ENCODE results near the gene SLC36A3.
"Not testable (repeated sequence)": the region's sequence is repeated elsewhere in the genome, so short reads cannot be mapped to it uniquely, and the experiment has no call there.

SLC36A3 gene

GRCh38 chr5:151235239-151235571, 68.4 kb downstream of the SLC36A3 start:
- not testable (repeated sequence) for DNase-seq

DNA sequence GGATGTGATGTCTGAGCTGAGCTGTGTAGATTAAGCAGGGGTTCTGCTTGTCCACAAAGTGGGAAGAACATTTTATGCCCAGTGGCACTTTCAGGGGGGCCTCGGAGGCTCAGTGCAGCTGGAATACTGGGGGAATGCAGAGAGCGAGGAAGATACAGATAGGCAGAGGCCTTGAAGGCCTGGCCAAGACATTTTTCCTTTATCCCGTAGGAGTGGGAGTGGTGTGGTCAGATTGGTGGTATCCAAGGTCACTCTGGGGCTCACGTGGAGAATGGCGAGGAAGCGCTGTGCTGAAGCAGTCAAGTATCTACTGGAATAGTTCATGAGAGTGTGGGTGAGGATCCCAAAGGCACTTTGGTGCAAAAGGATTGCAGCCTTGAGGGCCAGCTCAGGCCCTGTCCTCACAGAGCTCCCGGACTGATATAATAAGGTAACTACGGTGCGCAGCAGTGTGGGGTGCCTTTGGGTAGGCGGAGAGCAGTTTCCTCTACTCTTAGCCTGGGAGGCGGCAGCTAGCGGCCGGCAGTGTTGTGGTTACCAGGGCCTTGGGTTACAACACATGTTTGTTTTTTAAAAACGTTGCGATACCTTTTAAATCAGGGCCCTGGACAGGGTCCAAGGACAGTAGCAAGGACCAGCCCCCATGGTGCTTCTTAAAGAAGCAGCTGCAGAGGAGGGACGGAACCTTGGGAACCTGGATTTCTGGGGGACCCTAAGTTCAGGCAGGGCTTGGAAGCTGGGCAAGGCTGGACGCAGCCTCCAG, 68.9 kb downstream of the SLC36A3 start:
- DNase-seq = no peak

DNA sequence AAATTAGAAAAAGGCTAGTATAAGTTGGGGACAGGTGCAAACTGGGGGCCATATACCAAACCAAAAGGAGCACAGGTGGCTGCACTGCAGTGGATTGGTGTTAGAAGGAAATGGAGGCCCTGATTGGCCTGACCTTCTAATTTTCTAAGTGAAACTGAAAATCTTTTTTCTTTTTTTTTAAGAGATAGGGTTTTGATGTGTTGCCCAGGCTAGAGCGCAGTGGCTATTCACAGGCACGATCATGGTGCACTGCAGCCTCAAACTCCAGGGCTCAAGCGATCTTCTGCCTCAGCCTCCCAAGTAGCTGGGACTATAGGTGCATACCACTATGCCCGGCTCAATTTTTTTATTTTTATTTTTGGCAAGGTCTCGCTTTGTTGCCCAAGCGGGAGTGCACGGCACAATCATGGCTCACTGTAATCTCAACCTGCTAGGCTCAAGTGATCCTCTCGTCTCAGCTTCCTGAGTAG, 69.9 kb downstream of the SLC36A3 start:
- DNase-seq = no peak

- no peak for DNase-seq
These were observed 72.2 kb downstream of the SLC36A3 start for GRCh38 chr5:151231359-151231758.

- DNase-seq = no peak
These were observed 73.4 kb downstream of the SLC36A3 start for GRCh38 chr5:151230048-151230680.

GRCh38 chr5:151228986-151229385, 74.6 kb downstream of the SLC36A3 start:
- no peak for DNase-seq

DNA sequence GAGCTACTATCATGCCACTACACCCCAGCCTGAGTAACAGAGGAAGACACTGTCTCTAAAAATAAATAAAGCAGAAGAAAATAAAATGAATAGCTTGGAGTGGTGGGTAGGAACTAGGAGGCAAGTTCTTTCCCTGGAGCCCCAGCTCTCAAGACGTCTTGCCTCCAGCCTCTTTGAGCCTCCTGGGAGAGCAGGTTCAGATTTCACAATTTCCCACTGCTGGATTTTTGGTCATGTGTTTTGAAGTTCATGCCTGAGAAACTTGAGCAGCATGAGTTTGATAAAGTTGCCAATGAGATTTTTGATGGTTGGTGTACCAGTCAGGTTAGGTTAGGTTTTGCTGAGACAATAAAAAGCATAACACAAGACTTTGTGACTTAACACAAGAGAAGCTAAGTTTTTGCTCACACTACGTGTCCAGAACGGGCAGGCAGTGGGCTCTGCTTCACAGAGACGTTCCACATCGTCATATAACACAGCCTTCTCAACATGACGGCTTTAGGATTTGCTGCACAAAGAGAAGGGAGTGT, 75.6 kb downstream of the SLC36A3 start:
- no peak for DNase-seq
